Measurements from ENCODE around the gene MRPL12.

Gene MRPL12

GRCh38 chr17:81666342-81667191, 36.6 kb upstream of the MRPL12 start, which contains the start of the genes CCDC137 and OXLD1:
Gene CCDC137, plus strand, starts transcription at chr17:81666737. Its CDS starts 30 bp downstream, at chr17:81666767.
Gene OXLD1, minus strand, starts transcription at chr17:81666605. Its CDS starts 28 bp downstream, at chr17:81666577.
- Histone ChIP-seq H3K9ac (ENCODE audit: low read depth, low read length) (peak within 1 kb of the TSS; percentile 99), H3K9me3 (ENCODE audit: insufficient read depth, low read length, severe bottlenecking) (no peaks in the 10 kb centered on the region), H3K27ac (ENCODE audit: low read length) (peak within 1 kb of the TSS; percentile 94), H2AFZ (ENCODE audit: low read depth, low read length) (peak within 1 kb of the TSS; percentile 94), H3K4me2 (ENCODE audit: insufficient read depth, low read length) (peak within 1 kb of the TSS; percentile 98), H3K4me1 (ENCODE audit: insufficient read depth, low read length) (peaks cover 31% of the 10 kb centered on the region), H4K20me1 (ENCODE audit: insufficient read depth, low read length) (peaks cover 4% of the 10 kb centered on the region), H3K79me2 (ENCODE audit: insufficient read depth, low read length) (peaks cover 53% of the 10 kb centered on the region), H3K27me3 (ENCODE audit: insufficient read depth, low read length, poor library complexity) (no peaks in the 10 kb centered on the region), H3K4me3 (ENCODE audit: low read depth in 1 of 2, low read length in 2 of 2) (peak within 1 kb of the TSS; percentile 92 to 99), H3K36me3 (ENCODE audit: insufficient read depth, low read length) (peaks cover 60% of the 10 kb centered on the region)
- peak; percentile 96 for DNase-seq
- peak; percentile 96 for ATAC-seq (ENCODE audit: insufficient read depth, low read depth)
- TF ChIP-seq CTCF (IDR thresholded peaks at IDR 0.05; ENCODE audit: borderline replicate concordance, extremely low read depth, low read length, poor library complexity, severe bottlenecking) (no peak), EZH2 (IDR thresholded peaks at IDR 0.05; ENCODE audit: borderline replicate concordance, low read depth, low read length, severe bottlenecking) (no peak)

- TF ChIP-seq CTCF (IDR thresholded peaks at IDR 0.05; ENCODE audit: borderline replicate concordance, extremely low read depth, low read length, poor library complexity, severe bottlenecking) = peak; percentile 52
- TF ChIP-seq EZH2 (IDR thresholded peaks at IDR 0.05; ENCODE audit: borderline replicate concordance, low read depth, low read length, severe bottlenecking) = no peak
- no peaks in the 10 kb centered on the region for H3K27me3 ChIP-seq (ENCODE audit: insufficient read depth, low read length, poor library complexity)
- ATAC-seq (ENCODE audit: insufficient read depth, low read depth) (no peak), DNase-seq (peak; percentile 40)
- peak overlapping the region; percentile 98 for H3K4me2 ChIP-seq (ENCODE audit: insufficient read depth, low read length)
- peak overlapping the region in 1 of 2 experiments; percentile 52; a peak in 3 of 4 replicates for H3K4me3 ChIP-seq (ENCODE audit: low read depth in 1 of 2, low read length in 2 of 2)
- H2AFZ ChIP-seq (ENCODE audit: low read depth, low read length) = no peak overlapping the region
- H3K9ac ChIP-seq (ENCODE audit: low read depth, low read length) = peak overlapping the region; percentile 99
- no peaks in the 10 kb centered on the region for H3K9me3 ChIP-seq (ENCODE audit: insufficient read depth, low read length, severe bottlenecking)
- H3K4me1 ChIP-seq (ENCODE audit: insufficient read depth, low read length) = peaks cover 31% of the 10 kb centered on the region
- H3K27ac ChIP-seq (ENCODE audit: low read length) = 0 out of 2 replicates have a peak overlapping the region, but pooled peaks have one; percentile 2
- peaks cover 53% of the 10 kb centered on the region for H3K79me2 ChIP-seq (ENCODE audit: insufficient read depth, low read length)
- H4K20me1 ChIP-seq (ENCODE audit: insufficient read depth, low read length) = peaks cover 6% of the 10 kb centered on the region
- H3K36me3 ChIP-seq (ENCODE audit: insufficient read depth, low read length) = peaks cover 72% of the 10 kb centered on the region
Observed at GRCh38 chr17:81667754-81668153, 35.4 kb upstream of the MRPL12 start.

- Histone ChIP-seq H3K36me3 (ENCODE audit: insufficient read depth, low read length) (peaks cover 74% of the 10 kb centered on the region), H3K27ac (ENCODE audit: low read length) (no peak overlapping the region), H3K9me3 (ENCODE audit: insufficient read depth, low read length, severe bottlenecking) (no peaks in the 10 kb centered on the region), H3K4me1 (ENCODE audit: insufficient read depth, low read length) (peaks cover 12% of the 10 kb centered on the region), H3K79me2 (ENCODE audit: insufficient read depth, low read length) (peaks cover 29% of the 10 kb centered on the region), H3K9ac (ENCODE audit: low read depth, low read length) (no peak overlapping the region), H3K4me2 (ENCODE audit: insufficient read depth, low read length) (no peak overlapping the region), H4K20me1 (ENCODE audit: insufficient read depth, low read length) (peaks cover 13% of the 10 kb centered on the region), H3K4me3 (ENCODE audit: low read depth in 1 of 2, low read length in 2 of 2) (no peak overlapping the region), H2AFZ (ENCODE audit: low read depth, low read length) (no peak overlapping the region), H3K27me3 (ENCODE audit: insufficient read depth, low read length, poor library complexity) (no peaks in the 10 kb centered on the region)
- DNase-seq (no peak), ATAC-seq (ENCODE audit: insufficient read depth, low read depth) (no peak)
- TF ChIP-seq EZH2 (IDR thresholded peaks at IDR 0.05; ENCODE audit: borderline replicate concordance, low read depth, low read length, severe bottlenecking) = no peak
Observed at GRCh38 chr17:81672504-81672903, 30.7 kb upstream of the MRPL12 start.

- H3K36me3 ChIP-seq (ENCODE audit: insufficient read depth, low read length) = peaks cover 70% of the 10 kb centered on the region
Observed at GRCh38 chr17:81672954-81673353, 30.2 kb upstream of the MRPL12 start.

More at GRCh38 chr17:81672954-81673353, 30.2 kb upstream of the MRPL12 start:
- H2AFZ ChIP-seq (ENCODE audit: low read depth, low read length) = no peak overlapping the region
- H3K27me3 ChIP-seq (ENCODE audit: insufficient read depth, low read length, poor library complexity) = no peaks in the 10 kb centered on the region
- H3K4me2 ChIP-seq (ENCODE audit: insufficient read depth, low read length) = no peak overlapping the region
- no peak overlapping the region for H3K9ac ChIP-seq (ENCODE audit: low read depth, low read length)
- H3K27ac ChIP-seq (ENCODE audit: low read length) = no peak overlapping the region
- no peak overlapping the region for H3K4me3 ChIP-seq (ENCODE audit: low read depth in 1 of 2, low read length in 2 of 2)
- H3K4me1 ChIP-seq (ENCODE audit: insufficient read depth, low read length) = peaks cover 7% of the 10 kb centered on the region
- ATAC-seq (ENCODE audit: insufficient read depth, low read depth) = no peak
- peaks cover 13% of the 10 kb centered on the region for H4K20me1 ChIP-seq (ENCODE audit: insufficient read depth, low read length)
- DNase-seq = no peak
- TF ChIP-seq EZH2 (IDR thresholded peaks at IDR 0.05; ENCODE audit: borderline replicate concordance, low read depth, low read length, severe bottlenecking) = no peak
- no peak for TF ChIP-seq CTCF (IDR thresholded peaks at IDR 0.05; ENCODE audit: borderline replicate concordance, extremely low read depth, low read length, poor library complexity, severe bottlenecking)
- H3K79me2 ChIP-seq (ENCODE audit: insufficient read depth, low read length) = peaks cover 25% of the 10 kb centered on the region
- no peaks in the 10 kb centered on the region for H3K9me3 ChIP-seq (ENCODE audit: insufficient read depth, low read length, severe bottlenecking)
